Large intestine (tissue), 3 donors: ENCODE results near the gene GLS2. TPM values are rescaled to one million over a fixed set of nuclear protein-coding genes. Genes with fewer than 3 reads are reported as not detected.
A peak's percentile ranks its signal among the peaks of the same experiment; 100 is the strongest.
"Not testable (repeated sequence)": the region's sequence is repeated elsewhere in the genome, so short reads cannot be mapped to it uniquely, and the experiment has no call there.

Experiments
- DNase-seq, 2 donors: peaks; one replicate each; pipeline versions ENCODE4 v3.0.0 to v3.0.0-alpha.2; 2013
- H3K27ac ChIP-seq: one replicate; pipeline ENCODE4 v1.5.1; 2013; ENCODE audit warnings: low read length
- H3K27me3 ChIP-seq: 2 replicates; pipeline ENCODE4 v1.6.1; 2013; ENCODE audit warnings: low read length; ENCODE audit not compliant: control insufficient read depth, insufficient read depth
- H3K36me3 ChIP-seq: 2 replicates; pipeline ENCODE4 v1.6.1; 2013; ENCODE audit warnings: low read length; ENCODE audit not compliant: control insufficient read depth, insufficient read depth
- H3K4me1 ChIP-seq: one replicate; pipeline ENCODE4 v1.6.1; 2013; ENCODE audit warnings: low read length; ENCODE audit not compliant: control insufficient read depth, insufficient read depth
- H3K4me3 ChIP-seq: one replicate; pipeline ENCODE4 v1.5.1; 2013; ENCODE audit warnings: low read length
- H3K9me3 ChIP-seq: one replicate; pipeline ENCODE4 v1.6.1; 2013; ENCODE audit warnings: mild to moderate bottlenecking, low read depth, low read length, moderate library complexity; ENCODE audit not compliant: control insufficient read depth
- WGBS: methylation state at CpG from one replicate; pipeline ENCODE4 v1.1.5; 2013; ENCODE audit warnings: low lambda C conversion rate; ENCODE audit not compliant: insufficient coverage; 5-methylcytosine and 5-hydroxymethylcytosine counted together
- polyA plus RNA-seq: library from polyadenylated mRNA; unstranded; fragments of 120-200 nt; gene quantifications from one replicate; pipeline ENCODE4 v1.2.1, GENCODE V29; 2013

GLS2 gene
- polyA plus RNA-seq, 1 donor, result 1.5 TPM

DNA sequence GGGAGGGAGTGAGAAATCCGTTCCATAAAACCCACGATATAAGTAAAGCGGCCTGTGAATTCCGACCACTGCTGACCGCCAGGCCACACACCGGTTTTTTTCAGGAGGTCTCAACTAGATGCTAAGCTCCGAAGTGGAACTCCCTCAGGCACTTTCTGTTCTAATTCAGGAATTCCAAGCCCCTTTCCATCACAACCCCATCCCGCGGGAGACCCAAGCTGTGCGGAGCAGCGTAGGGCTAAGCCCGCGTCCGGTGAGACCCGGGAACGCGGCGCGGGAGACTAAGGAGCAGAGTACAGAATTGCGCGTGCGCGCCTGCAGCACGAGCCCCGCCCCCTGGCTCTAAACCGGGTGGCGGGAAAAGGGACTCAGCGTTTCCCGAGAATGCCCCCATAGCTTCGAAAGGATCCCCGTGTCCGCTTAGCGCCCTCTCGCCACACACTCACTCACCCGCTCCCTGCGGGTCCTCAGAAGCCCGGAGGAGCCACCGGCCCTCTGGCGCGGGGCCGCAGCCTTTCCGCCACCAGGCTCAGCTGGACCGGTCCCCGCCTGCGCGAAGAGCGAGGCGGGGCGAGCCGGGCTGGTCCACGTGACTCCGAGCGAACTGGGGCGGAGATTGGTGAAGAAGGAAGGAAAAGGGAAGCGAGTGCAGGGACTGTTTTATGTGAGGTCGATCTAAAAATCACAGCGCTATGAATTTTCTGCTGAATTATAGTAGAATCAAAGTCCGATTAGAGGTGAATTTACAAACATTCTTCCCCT, 38.9 kb downstream of the GLS2 start, which contains the start of gene TIMELESS:
Gene TIMELESS, minus strand, starts transcription at position 567 of the 762 bp plus-strand sequence. CDS start 15,256 bp downstream, outside the sequence.
- H3K4me3 ChIP-seq, result peak within 1 kb of the TSS; percentile 76
- H3K36me3 ChIP-seq, result no peaks in the 10 kb centered on the region
- H3K9me3 ChIP-seq, result no peaks in the 10 kb centered on the region
- no peaks in the 10 kb centered on the region for H3K27me3 ChIP-seq
- peak; percentile 89 to 95 for DNase-seq
- peaks cover 6% of the 10 kb centered on the region for H3K4me1 ChIP-seq
- H3K27ac ChIP-seq, result peak within 1 kb of the TSS; percentile 94
- whole genome bisulfite sequencing, result 0% methylated on average over 2 of the region's 58 CpGs

DNA sequence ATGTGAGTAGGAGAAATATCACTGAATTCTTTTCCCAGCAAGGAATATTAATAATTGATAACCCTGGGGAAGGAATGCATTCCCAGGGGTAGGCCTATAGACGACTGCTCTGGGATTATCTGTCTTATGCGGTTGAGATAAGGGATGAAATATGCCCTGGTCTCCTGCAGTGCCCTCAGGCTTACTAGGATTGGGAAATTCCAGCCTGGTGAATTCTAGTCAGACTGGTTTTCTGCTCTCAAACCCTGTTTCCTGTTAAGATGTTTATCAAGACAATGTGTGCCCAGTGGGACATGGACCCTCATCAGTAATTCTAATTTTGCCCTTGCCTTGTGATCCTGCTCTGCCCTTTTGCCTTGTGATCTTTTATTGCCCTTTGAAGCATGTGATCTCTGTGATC, 44.8 kb downstream of the GLS2 start:
- not testable (repeated sequence) for H3K27ac ChIP-seq, H3K27me3 ChIP-seq, DNase-seq, H3K9me3 ChIP-seq, H3K4me3 ChIP-seq, H3K4me1 ChIP-seq, H3K36me3 ChIP-seq
- no CpG with 5 or more reads among the region's 2 CpGs for WGBS

DNA sequence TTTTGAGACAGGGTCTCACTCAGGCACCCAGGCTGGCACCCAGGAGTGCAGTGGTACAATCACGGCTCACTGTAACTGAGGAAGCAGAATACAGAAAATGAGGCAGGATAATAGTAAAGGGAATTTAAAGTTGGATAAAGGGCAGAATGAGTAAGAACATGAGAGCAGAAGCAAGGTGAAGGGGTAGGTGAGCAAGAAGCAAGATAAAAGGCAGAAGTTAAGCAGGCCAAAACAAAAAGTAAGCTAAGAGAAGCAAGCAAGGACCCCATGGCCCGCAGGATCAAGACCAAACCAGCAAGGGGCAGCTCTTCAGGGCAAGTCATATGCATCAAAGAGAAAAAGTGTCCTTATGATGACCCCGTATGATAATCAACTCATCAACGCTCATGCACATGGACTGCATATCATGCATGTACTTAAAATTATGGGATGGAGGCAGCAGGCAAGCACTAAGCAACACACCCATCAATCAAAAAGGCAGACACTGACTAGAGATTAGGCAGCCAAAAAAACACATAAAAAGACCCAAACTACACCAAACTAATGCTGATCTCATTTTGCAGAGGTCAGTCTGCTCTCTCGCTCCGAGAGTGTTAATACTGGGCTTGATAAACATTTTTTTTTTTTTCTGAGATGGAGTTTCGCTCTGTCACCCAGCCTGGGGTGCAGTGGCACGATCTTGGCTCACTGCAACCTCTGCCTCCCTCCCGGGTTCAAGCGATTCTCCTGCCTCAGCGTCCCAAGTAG, 50.4 kb downstream of the GLS2 start:
- Histone ChIP-seq H3K4me3 (no peak overlapping the region), H3K9me3 (no peaks in the 10 kb centered on the region), H3K36me3 (peaks cover 9% of the 10 kb centered on the region), H3K27me3 (no peaks in the 10 kb centered on the region), H3K27ac (no peak overlapping the region), H3K4me1 (no peaks in the 10 kb centered on the region)
- DNase-seq, result no peak
- WGBS, result no CpG with 5 or more reads among the region's 11 CpGs

DNA sequence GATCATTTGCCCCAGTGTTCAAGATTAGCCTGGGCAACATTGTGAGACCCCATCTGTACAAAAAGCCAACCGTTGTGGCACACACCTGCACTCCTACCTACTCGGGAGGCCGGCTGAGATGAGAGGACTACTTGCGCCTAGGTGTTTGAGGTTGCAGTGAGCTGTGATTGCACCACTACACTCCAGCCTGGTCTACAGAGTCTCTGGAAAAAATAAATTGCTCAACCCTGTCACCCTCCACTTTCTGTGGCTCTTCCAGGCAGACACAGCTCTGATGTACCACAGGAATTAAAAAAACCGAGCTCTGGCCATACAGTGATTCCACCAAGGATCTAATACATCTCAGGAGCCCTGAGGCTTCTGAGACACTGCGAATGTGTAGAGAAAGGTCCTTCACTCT, 53.1 kb downstream of the GLS2 start:
- no peak overlapping the region for H3K27ac ChIP-seq
- no peak for DNase-seq
- no CpG with 5 or more reads among the region's 6 CpGs for WGBS
- H3K36me3 ChIP-seq, result peaks cover 23% of the 10 kb centered on the region
- H3K27me3 ChIP-seq, result no peaks in the 10 kb centered on the region
- no peaks in the 10 kb centered on the region for H3K9me3 ChIP-seq
- no peaks in the 10 kb centered on the region for H3K4me1 ChIP-seq
- no peak overlapping the region for H3K4me3 ChIP-seq

DNA sequence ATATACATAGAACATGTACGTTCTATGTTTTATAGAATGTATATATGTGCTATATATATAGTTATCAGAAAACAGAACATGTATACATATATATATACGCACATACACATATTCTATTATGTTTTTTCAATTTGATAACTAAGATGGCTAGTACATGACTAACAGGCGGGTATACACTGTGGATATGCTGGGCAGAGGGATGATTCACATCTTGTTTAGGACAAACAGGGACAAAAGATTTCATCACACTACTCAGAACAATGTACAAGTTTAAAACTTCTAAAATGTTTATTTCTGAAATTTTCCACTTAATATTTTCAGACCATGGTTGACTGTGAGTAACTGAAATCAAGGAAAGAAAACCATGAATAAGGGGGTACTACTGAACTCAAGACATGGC, 56.1 kb downstream of the GLS2 start:
- Histone ChIP-seq H3K4me1 (no peaks in the 10 kb centered on the region), H3K27ac (no peak overlapping the region), H3K36me3 (peaks cover 37% of the 10 kb centered on the region), H3K9me3 (no peaks in the 10 kb centered on the region), H3K4me3 (no peak overlapping the region), H3K27me3 (no peaks in the 10 kb centered on the region)
- DNase-seq, result no peak
- 93% methylated on average over 3 of the region's 3 CpGs for WGBS

DNA sequence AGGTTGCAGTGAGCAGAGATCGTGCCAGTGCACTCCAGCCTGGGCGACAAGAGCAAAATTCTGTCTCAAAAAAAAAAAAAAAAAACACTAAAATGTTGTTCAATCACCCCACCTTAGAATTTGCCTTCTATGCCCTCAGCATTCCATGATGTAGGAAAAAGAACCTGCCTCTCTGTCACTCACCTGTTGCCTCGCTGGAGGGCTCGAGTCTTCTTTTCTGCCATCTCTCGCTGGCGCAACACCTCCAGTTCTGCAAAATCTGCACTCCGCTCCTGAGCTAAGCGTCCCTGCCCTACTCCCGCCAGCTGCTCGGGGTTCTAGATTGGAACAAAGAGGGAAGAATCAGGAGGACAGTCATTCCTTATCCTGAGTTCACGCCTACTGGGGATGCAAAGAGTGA, 56.7 kb downstream of the GLS2 start:
- Histone ChIP-seq H3K27me3 (no peaks in the 10 kb centered on the region), H3K4me1 (no peaks in the 10 kb centered on the region), H3K27ac (no peak overlapping the region), H3K36me3 (peaks cover 38% of the 10 kb centered on the region), H3K9me3 (no peaks in the 10 kb centered on the region), H3K4me3 (no peak overlapping the region)
- no peak for DNase-seq
- 100% methylated on average over 1 of the region's 11 CpGs for WGBS

DNA sequence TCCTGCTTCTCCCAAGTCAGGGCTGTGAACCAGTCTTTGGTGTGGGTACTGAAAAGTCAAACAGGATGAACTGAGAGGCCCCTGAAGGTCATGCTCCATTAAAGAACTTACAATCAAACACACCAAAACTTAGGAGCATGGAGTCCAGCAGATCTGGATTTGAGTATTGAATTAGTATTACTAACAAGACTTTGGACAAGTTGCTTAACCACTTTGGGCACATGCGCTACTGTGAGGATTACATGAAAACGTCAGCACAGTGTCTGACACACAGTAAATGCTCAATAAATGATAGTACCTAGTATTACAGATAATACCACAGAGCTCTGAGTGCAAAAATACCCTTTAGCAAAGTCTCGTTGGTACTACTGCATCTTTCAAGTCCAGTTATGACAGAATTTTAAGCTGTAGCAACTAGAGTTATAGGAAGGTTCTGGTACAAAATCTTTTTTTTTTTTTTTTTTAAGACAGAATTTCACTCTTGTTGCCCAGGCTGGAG, 62.0 kb downstream of the GLS2 start:
- Histone ChIP-seq H3K9me3 (no peaks in the 10 kb centered on the region), H3K27ac (no peak overlapping the region), H3K27me3 (no peaks in the 10 kb centered on the region), H3K36me3 (peaks cover 59% of the 10 kb centered on the region), H3K4me3 (no peak overlapping the region), H3K4me1 (no peaks in the 10 kb centered on the region)
- 100% methylated on average over 1 of the region's 3 CpGs for WGBS
- no peak for DNase-seq

DNA sequence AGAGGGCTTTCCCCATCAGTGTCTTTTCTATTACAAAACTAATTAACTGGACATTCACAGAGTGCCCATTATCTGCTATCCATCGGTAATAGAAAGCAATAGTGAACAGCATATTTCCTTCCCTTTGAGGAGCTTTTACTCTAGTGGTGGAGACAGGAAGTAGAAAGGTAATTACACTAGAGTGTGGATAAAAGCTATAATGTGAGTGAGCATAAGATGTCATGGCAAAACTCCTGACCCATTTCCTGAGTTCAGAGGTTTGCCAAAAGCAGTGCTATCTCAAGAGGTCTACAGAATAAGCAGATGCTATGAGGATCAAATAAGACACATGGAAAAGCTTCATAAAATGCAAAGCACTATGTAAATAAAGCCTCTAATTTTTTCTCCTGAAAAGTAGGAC, 62.8 kb downstream of the GLS2 start:
- H3K36me3 ChIP-seq, result peaks cover 60% of the 10 kb centered on the region
- no peak overlapping the region for H3K27ac ChIP-seq
- DNase-seq, result no peak
- no peak overlapping the region for H3K4me3 ChIP-seq
- WGBS, result 100% methylated on average over 1 of the region's 1 CpG
- no peaks in the 10 kb centered on the region for H3K9me3 ChIP-seq
- H3K4me1 ChIP-seq, result no peaks in the 10 kb centered on the region
- no peaks in the 10 kb centered on the region for H3K27me3 ChIP-seq

Other genes starting within 250 kb of the GLS2 start
- 25.1 TPM for gene ANKRD52, start 229.8 kb downstream of the GLS2 start, polyA plus RNA-seq
- 12.1 TPM for gene COQ10A, start 221.2 kb downstream of the GLS2 start, polyA plus RNA-seq
- 143 TPM for gene CS, start 187.8 kb downstream of the GLS2 start, polyA plus RNA-seq
- gene CNPY2, start 172.2 kb downstream of the GLS2 start, polyA plus RNA-seq, result 179 TPM
- 85.5 TPM for gene PAN2, start 154.2 kb downstream of the GLS2 start, polyA plus RNA-seq
- gene IL23A, start 149.3 kb downstream of the GLS2 start, polyA plus RNA-seq, result 0.75 TPM
- 124 TPM for gene STAT2, start 128.1 kb downstream of the GLS2 start, polyA plus RNA-seq
- 0.06 TPM for gene APOF, start 125.3 kb downstream of the GLS2 start, polyA plus RNA-seq
- 21.4 TPM for gene TIMELESS, start 38.7 kb downstream of the GLS2 start, polyA plus RNA-seq
- 0.24 TPM for gene MIP, start 33.5 kb downstream of the GLS2 start, polyA plus RNA-seq
- 4.7 TPM for gene SPRYD4, start 19.6 kb downstream of the GLS2 start, polyA plus RNA-seq
- 22.5 TPM for gene RBMS2, start 33.7 kb upstream of the GLS2 start, polyA plus RNA-seq
- 68.6 TPM for gene BAZ2A, start 142.2 kb upstream of the GLS2 start, polyA plus RNA-seq
- gene ATP5F1B, start 157.8 kb upstream of the GLS2 start, polyA plus RNA-seq, result 583 TPM
- gene PTGES3, start 200.1 kb upstream of the GLS2 start, polyA plus RNA-seq, result 238 TPM
- gene NACA, start 237.1 kb upstream of the GLS2 start, polyA plus RNA-seq, result 2,608 TPM